Endothelial cell of umbilical vein (primary cell): ENCODE results near the gene RUNX2.

ENCODE experiments used
- CTCF ChIP-seq, 2 donors: IDR thresholded peaks; 1 replicate in 1 of 2; 2 replicates in 1 of 2; pipeline ENCODE4 v1.5.1; 2011; ENCODE audit warnings: low read length in 2 of 2, mild to moderate bottlenecking in 2 of 2, moderate library complexity in 2 of 2, control low read depth in 1 of 2, inconsistent platforms in 1 of 2, low read depth in 1 of 2; ENCODE audit not compliant: insufficient read depth in 1 of 2; ENCODE audit errors: extremely low read depth in 1 of 2
- EZH2 ChIP-seq: IDR thresholded peaks from 2 replicates; pipeline ENCODE4 v1.6.1; 2012; ENCODE audit warnings: borderline replicate concordance, low read depth, mild to moderate bottlenecking, moderate library complexity, low read length, inconsistent platforms; ENCODE audit not compliant: severe bottlenecking
- GATA2 ChIP-seq: IDR thresholded peaks from 2 replicates; pipeline ENCODE4 v1.7.0; 2011; ENCODE audit warnings: low read depth, mild to moderate bottlenecking, moderate library complexity, mixed read lengths, low read length; ENCODE audit not compliant: insufficient read length, insufficient read depth
- JUN ChIP-seq: IDR thresholded peaks from 2 replicates; pipeline ENCODE4 v1.6.1; 2011; ENCODE audit warnings: borderline replicate concordance, low read depth; ENCODE audit not compliant: insufficient read length, insufficient read depth
- POLR2A ChIP-seq: IDR thresholded peaks from 2 replicates; pipeline ENCODE4 v1.6.1; 2012; ENCODE audit warnings: low read depth, mild to moderate bottlenecking, control low read depth, low read length
- POLR2AphosphoS5 ChIP-seq: IDR thresholded peaks from 2 replicates; pipeline ENCODE4 v1.6.1; 2012; ENCODE audit warnings: low read depth, mild to moderate bottlenecking, control low read depth, low read length, moderate library complexity; ENCODE audit not compliant: insufficient read depth

DNA sequence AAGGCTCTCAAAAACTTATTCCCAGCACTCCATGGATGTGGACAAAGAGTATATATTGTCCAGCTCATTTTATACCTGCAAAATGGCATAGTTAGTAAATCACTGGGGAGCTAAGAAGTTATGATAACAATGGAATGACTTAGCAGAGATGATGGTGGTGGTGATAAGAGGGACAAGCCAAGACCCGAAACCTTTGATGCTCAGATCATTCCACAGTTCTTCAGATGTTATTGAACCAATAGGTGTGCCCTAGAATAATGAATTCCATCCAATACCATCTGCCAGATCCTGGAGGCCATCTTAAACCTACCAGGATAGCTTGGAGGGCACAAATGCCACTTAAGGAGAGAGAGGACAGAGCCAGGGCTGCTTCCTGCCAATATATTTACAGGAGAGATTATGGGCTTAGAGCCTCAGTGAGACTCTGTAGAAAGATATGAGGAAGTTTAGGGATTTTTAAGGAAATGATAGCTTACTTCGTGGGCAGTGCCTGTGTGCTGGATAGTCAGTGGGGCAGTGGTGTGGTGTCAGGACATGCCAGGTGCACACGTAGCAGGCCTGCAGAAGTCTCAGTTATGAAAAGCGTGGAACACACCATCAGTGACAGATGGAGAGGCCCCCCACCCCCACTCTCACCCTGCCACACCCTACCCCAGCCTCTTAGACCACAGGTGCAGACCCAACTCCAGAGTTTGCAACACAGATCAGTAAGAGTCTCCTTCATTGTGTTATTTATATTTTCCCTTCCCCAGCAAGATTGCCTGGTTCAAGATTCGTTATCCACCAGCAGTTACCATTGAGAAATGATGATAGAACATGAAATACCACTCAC is 259.3 kb downstream of the RUNX2 start:
- TF ChIP-seq POLR2A (no peak), CTCF (IDR thresholded peaks at IDR 0.05; ENCODE audit: extremely low read depth in 1 of 2, insufficient read depth in 1 of 2, low read depth in 1 of 2, low read length in 2 of 2) (no peak), EZH2 (no peak), POLR2AphosphoS5 (no peak), JUN (no peak), GATA2 (no peak)
